ENCODE measurements around the gene ADAMTSL3. TPM values are rescaled to one million over a fixed set of nuclear protein-coding genes. Genes with fewer than 3 reads are reported as not detected.

ADAMTSL3 gene
- total RNA-seq, 1 experiment from 2014 or later: 0.05 TPM

DNA sequence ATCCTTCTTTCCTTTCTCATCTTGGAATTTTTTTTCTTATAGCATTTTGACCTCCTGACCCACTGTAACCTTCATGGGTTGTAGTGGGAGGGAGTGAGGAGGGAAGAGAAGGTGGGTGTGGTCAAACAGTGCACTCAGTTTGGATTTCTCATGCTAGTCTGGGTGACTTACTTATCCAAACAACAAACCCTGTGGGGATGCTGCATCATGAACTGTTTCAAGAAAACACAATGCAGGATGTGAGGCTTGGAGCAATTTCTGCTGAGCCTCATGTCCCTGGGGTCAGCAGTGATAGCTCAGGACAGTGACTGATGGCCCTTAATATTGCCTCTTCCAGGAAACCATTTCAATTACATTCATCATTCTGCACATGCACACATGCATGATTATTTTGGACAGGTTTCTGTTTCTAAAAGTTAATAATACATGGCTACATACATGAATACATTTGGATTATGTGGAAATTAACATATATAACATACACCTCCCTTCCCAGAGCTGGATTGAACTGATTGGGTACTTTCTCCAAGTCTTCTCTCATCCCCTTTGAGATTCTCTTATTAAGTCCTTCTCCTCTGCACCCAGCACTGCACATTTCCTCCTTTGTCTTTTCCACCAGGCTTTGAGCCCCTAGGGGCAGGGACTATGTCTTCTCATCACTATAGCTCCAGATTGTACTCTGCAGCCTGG, 61.2 kb downstream of the ADAMTSL3 start:
- Histone ChIP-seq H3K4me3 (replicated peaks in 1 of 2; ENCODE audit: low read depth in 1 of 2, low read length in 2 of 2) (no peak overlapping the region), H3K36me3 (ENCODE audit: control insufficient read depth in 1 of 2, insufficient read depth in 2 of 2, low read length in 2 of 2) (no peaks in the 10 kb centered on the region), H3K79me2 (ENCODE audit: insufficient read depth, low read length) (no peaks in the 10 kb centered on the region), H3K9me2 (ENCODE audit: insufficient read depth) (no peaks in the 10 kb centered on the region), H3K9me3 (ENCODE audit: control insufficient read depth in 1 of 2, insufficient read depth in 1 of 2, low read depth in 1 of 2, low read length in 2 of 2) (no peaks in the 10 kb centered on the region), H3K9ac (ENCODE audit: low read length) (no peak overlapping the region), H3K27ac (ENCODE audit: low read depth, low read length) (no peak overlapping the region), H3K4me1 (ENCODE audit: control insufficient read depth in 1 of 2, insufficient read depth in 2 of 2, low read length in 2 of 2) (no peaks in the 10 kb centered on the region), H3K27me3 (ENCODE audit: insufficient read depth, low read length) (peaks cover 20% of the 10 kb centered on the region), H4K20me1 (ENCODE audit: insufficient read depth) (no peaks in the 10 kb centered on the region), H2AFZ (ENCODE audit: low read depth, low read length, poor library complexity, severe bottlenecking) (no peak overlapping the region), H3K4me2 (ENCODE audit: low read length) (no peak overlapping the region)
- intact Hi-C loops (cut with micrococcal nuclease): no loop called here
- RAD21 ChIA-PET (ENCODE audit: low non-redundant PET in 1 of 2, low total read pairs in 2 of 2, uncharacterized antibody in 2 of 2, unreplicated experiment in 2 of 2): no interaction called here
- TF ChIP-seq ZFX (IDR thresholded peaks at IDR 0.05): no peak
- TF ChIP-seq FOSL1 (IDR thresholded peaks at IDR 0.05; ENCODE audit: low read depth): no peak
- TF ChIP-seq, protein P1, sequence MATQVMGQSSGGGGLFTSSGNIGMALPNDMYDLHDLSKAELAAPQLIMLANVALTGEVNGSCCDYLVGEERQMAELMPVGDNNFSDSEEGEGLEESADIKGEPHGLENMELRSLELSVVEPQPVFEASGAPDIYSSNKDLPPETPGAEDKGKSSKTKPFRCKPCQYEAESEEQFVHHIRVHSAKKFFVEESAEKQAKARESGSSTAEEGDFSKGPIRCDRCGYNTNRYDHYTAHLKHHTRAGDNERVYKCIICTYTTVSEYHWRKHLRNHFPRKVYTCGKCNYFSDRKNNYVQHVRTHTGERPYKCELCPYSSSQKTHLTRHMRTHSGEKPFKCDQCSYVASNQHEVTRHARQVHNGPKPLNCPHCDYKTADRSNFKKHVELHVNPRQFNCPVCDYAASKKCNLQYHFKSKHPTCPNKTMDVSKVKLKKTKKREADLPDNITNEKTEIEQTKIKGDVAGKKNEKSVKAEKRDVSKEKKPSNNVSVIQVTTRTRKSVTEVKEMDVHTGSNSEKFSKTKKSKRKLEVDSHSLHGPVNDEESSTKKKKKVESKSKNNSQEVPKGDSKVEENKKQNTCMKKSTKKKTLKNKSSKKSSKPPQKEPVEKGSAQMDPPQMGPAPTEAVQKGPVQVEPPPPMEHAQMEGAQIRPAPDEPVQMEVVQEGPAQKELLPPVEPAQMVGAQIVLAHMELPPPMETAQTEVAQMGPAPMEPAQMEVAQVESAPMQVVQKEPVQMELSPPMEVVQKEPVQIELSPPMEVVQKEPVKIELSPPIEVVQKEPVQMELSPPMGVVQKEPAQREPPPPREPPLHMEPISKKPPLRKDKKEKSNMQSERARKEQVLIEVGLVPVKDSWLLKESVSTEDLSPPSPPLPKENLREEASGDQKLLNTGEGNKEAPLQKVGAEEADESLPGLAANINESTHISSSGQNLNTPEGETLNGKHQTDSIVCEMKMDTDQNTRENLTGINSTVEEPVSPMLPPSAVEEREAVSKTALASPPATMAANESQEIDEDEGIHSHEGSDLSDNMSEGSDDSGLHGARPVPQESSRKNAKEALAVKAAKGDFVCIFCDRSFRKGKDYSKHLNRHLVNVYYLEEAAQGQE (IDR thresholded peaks at IDR 0.05; ENCODE audit: low read depth): no peak
- TF ChIP-seq, protein P2, sequence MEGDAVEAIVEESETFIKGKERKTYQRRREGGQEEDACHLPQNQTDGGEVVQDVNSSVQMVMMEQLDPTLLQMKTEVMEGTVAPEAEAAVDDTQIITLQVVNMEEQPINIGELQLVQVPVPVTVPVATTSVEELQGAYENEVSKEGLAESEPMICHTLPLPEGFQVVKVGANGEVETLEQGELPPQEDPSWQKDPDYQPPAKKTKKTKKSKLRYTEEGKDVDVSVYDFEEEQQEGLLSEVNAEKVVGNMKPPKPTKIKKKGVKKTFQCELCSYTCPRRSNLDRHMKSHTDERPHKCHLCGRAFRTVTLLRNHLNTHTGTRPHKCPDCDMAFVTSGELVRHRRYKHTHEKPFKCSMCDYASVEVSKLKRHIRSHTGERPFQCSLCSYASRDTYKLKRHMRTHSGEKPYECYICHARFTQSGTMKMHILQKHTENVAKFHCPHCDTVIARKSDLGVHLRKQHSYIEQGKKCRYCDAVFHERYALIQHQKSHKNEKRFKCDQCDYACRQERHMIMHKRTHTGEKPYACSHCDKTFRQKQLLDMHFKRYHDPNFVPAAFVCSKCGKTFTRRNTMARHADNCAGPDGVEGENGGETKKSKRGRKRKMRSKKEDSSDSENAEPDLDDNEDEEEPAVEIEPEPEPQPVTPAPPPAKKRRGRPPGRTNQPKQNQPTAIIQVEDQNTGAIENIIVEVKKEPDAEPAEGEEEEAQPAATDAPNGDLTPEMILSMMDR (IDR thresholded peaks at IDR 0.05 in 2 of 3, conservative IDR thresholded peaks at IDR 0.05 in 1 of 3; ENCODE audit: borderline replicate concordance in 1 of 3, insufficient read depth in 1 of 3, low read depth in 2 of 3, low read length in 2 of 3): no peak
- TF ChIP-seq JUND (IDR thresholded peaks at IDR 0.05): no peak
- TF ChIP-seq TCF7L2 (IDR thresholded peaks at IDR 0.05; ENCODE audit: borderline replicate concordance, extremely low read depth, insufficient read depth, insufficient read length): no peak
- TF ChIP-seq, protein P3, sequence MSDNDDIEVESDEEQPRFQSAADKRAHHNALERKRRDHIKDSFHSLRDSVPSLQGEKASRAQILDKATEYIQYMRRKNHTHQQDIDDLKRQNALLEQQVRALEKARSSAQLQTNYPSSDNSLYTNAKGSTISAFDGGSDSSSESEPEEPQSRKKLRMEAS (IDR thresholded peaks at IDR 0.05): no peak
- no peak for TF ChIP-seq SP1 (IDR thresholded peaks at IDR 0.05; ENCODE audit: low read depth)
- CTCF ChIA-PET: no interaction called here
- no peak for DNase-seq (ENCODE audit: low read depth, low spot score)
- POLR2A ChIA-PET: no interaction called here
- no TSS peak for BruUV-seq (replicated peaks)
- ATAC-seq: no peak

Data from HCT116 (cell line).